Measurements from ENCODE around the gene ADAMTS18.

Gene ADAMTS18

DNA sequence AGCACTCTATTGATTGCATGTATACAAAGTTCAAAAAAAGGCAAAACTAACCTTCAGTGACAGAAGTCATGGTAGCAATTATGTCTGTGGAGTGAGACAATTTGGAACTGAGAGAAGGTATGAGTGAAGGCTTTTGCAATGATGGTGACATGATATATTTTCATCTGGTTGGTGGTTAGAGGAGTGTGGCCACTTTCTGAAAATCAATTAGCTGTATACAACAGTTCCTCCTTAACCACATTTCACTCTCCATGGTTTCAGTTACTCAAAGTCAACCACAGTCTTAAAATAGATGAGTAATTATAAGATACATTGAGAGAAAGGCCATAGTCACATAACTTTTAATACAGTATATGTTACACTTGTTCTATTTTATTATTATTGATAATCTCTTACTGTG is 26.2 kb downstream of the ADAMTS18 start:
- DNase-seq (ENCODE audit: low read depth), result no peak
- no peak overlapping the region for H3K4me3 ChIP-seq (ENCODE audit: low read depth, low read length)
- no peak for TF ChIP-seq CTCF (IDR thresholded peaks at IDR 0.05; ENCODE audit: control insufficient read depth, extremely low read depth, insufficient read depth)

DNA sequence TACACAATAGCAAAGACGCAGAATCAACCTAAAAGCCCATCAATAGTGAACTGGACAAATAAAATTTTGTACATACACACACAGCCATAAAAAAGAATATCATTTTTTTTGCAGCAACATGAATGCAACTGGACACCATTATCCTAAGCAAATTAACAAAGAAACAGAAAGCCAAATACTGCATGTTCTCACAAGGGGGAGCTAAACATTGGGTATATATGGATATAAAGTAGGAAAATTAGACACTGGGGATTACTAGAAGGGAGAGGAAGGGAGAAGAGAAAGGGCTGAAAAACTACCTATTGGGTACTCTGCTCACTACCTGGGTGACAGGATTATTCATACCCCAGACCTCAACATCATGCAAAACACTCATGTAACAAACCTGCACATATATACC is 28.2 kb downstream of the ADAMTS18 start:
- no peak overlapping the region for H3K4me3 ChIP-seq (ENCODE audit: low read depth, low read length)
- DNase-seq (ENCODE audit: low read depth), result no peak
- peak; percentile 23; the same call in 1 of the 2 replicates for TF ChIP-seq CTCF (IDR thresholded peaks at IDR 0.05; ENCODE audit: control insufficient read depth, extremely low read depth, insufficient read depth)

DNA sequence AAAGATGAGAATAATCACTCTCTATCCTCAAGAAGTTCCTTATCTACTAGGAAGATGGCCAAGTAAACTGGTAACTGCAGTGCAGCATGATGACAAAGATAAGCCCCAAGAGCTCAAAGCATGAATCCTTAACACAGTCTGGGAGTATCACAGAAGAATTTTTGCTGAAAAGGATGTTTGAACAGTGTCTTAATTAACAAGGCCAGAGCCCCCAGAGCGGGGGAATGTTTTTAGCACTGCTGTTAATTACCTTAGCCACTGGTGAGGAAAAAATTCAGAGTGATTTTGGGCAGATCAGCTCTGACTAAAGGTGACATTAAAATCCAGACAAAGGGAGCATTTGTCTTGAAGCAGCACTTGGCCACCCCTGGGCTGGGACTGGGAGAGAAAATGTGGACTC is 30.1 kb downstream of the ADAMTS18 start:
- H3K4me3 ChIP-seq (ENCODE audit: low read depth, low read length), result no peak overlapping the region
- DNase-seq (ENCODE audit: low read depth), result no peak
- no peak for TF ChIP-seq CTCF (IDR thresholded peaks at IDR 0.05; ENCODE audit: control insufficient read depth, extremely low read depth, insufficient read depth)

DNA sequence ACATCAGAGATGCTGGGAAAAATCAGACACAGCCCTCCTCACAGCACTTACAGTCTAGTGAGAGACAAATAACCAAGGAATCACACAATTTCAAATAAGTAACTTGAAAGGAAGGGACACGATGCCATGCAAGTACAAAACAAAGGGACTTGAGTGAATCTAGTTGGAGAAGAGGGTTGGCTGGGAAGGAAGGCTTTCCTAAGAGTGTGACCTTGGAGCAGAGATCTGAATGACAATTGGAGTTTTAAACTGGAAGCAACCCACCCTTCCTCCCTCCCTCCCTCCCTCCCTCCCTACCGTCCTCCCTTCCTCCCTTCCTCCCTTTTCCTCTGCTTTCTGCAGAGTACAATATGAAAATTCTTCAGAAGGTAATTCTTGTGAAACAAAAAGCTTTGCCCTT is 31.1 kb downstream of the ADAMTS18 start:
- DNase-seq (ENCODE audit: low read depth), result no peak
- TF ChIP-seq CTCF (IDR thresholded peaks at IDR 0.05; ENCODE audit: control insufficient read depth, extremely low read depth, insufficient read depth), result no peak
- no peak overlapping the region for H3K4me3 ChIP-seq (ENCODE audit: low read depth, low read length)

- H3K4me3 ChIP-seq (ENCODE audit: low read depth, low read length), result no peak overlapping the region
- no peak for TF ChIP-seq CTCF (IDR thresholded peaks at IDR 0.05; ENCODE audit: control insufficient read depth, extremely low read depth, insufficient read depth)
- DNase-seq (ENCODE audit: low read depth), result no peak
These were observed 32.2 kb downstream of the ADAMTS18 start for GRCh38 chr16:77402672-77403071.

- no peak overlapping the region for H3K4me3 ChIP-seq (ENCODE audit: low read depth, low read length)
- TF ChIP-seq CTCF (IDR thresholded peaks at IDR 0.05; ENCODE audit: control insufficient read depth, extremely low read depth, insufficient read depth), result no peak
- DNase-seq (ENCODE audit: low read depth), result no peak
These were observed 32.7 kb downstream of the ADAMTS18 start for GRCh38 chr16:77402118-77402517.

DNA sequence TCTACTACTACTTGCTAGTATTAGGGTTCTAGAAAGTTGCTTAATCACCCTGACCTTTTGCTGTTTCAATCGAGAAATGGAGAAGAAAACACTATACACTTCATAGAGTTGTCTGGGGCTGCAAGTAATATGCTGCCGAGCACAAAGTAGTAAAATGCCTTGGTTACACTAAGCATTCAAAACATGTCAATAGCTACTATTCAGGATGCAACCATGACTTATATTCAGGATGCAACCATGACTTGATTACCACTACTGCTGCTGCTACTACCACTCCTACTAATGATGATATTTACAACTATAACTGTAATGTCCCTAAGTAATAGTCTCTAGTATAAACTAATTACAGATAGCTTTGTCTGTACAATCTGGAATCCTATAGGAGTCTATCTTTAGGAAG is 35.3 kb downstream of the ADAMTS18 start:
- no peak for TF ChIP-seq CTCF (IDR thresholded peaks at IDR 0.05; ENCODE audit: control insufficient read depth, extremely low read depth, insufficient read depth)
- H3K4me3 ChIP-seq (ENCODE audit: low read depth, low read length), result no peak overlapping the region
- no peak for DNase-seq (ENCODE audit: low read depth)

Measured in LNCaP clone FGC (cell line).